HepG2 (cell line): ENCODE measurements around the gene YIPF3. TPM values are rescaled to one million over a fixed set of nuclear protein-coding genes. Genes with fewer than 3 reads are reported as not detected.

Experiments
- ASH2L ChIP-seq: fragments of 300-600, 200-600 bp; sonication (generic); IDR thresholded peaks from 2 replicates; pipeline ENCODE4 v1.7.0; 2017; ENCODE audit warnings: low read depth, mild to moderate bottlenecking, moderate library complexity, mixed read lengths, low read length; ENCODE audit not compliant: insufficient read length
- EP300 ChIP-seq, 3 experiments: sonication (generic) in 1 of 3; formaldehyde crosslinking in 1 of 3; IDR thresholded peaks; 2 replicates each; pipeline versions ENCODE4 v1.5.1 to v1.6.1; 2011 to 2020; ENCODE audit warnings: low read depth in 2 of 3, low read length in 2 of 3, borderline replicate concordance in 1 of 3, improper control_type of control experiment in 1 of 3, mild to moderate bottlenecking in 1 of 3, missing genetic modification reagents in 1 of 3, moderate library complexity in 1 of 3
- HMG20B ChIP-seq: conservative IDR thresholded peaks from 2 replicates; pipeline ENCODE4 v1.6.1; 2016; ENCODE audit warnings: missing genetic modification reagents, missing compliant biosample characterization
- HNF4A ChIP-seq: sonication (generic); formaldehyde crosslinking; IDR thresholded peaks from 2 replicates; pipeline ENCODE4 v1.4.0; 2020; ENCODE audit warnings: missing genetic modification reagents
- MAFK ChIP-seq, 2 experiments: IDR thresholded peaks in 1 of 2; conservative IDR thresholded peaks in 1 of 2; 2 replicates each; pipeline ENCODE4 v1.6.1; 2011; ENCODE audit warnings: improper control_type of control experiment in 2 of 2, low read length in 2 of 2
- PHB2 ChIP-seq: fragments of 450-650 bp; IDR thresholded peaks from 2 replicates; pipeline ENCODE4 v1.6.1; 2018; ENCODE audit not compliant: partially characterized antibody
- PHF8 ChIP-seq: sonication (generic); formaldehyde crosslinking; IDR thresholded peaks from 2 replicates; pipeline ENCODE4 v1.5.0; 2020; ENCODE audit warnings: missing genetic modification reagents
- PITX1 ChIP-seq: sonication (generic); formaldehyde crosslinking; IDR thresholded peaks from 2 replicates; pipeline ENCODE4 v1.5.1; 2020; ENCODE audit warnings: mild to moderate bottlenecking, missing genetic modification reagents
- RBAK ChIP-seq: sonication (generic); formaldehyde crosslinking; IDR thresholded peaks from 2 replicates; pipeline ENCODE4 v1.5.1; 2020; ENCODE audit warnings: mild to moderate bottlenecking, missing genetic modification reagents
- RFXAP ChIP-seq: sonication (generic); formaldehyde crosslinking; IDR thresholded peaks from 2 replicates; pipeline ENCODE4 v1.4.0; 2020; ENCODE audit warnings: missing genetic modification reagents, borderline replicate concordance
- SMAD9 ChIP-seq: sonication (generic); formaldehyde crosslinking; IDR thresholded peaks from 2 replicates; pipeline ENCODE4 v1.5.1; 2020; ENCODE audit warnings: mild to moderate bottlenecking, missing genetic modification reagents
- SOX6 ChIP-seq, 2 experiments: fragments of 450-650 bp in 1 of 2; sonication (generic) in 1 of 2; formaldehyde crosslinking in 1 of 2; IDR thresholded peaks; 2 replicates each; pipeline versions ENCODE4 v1.4.0 to v1.6.1; 2017 to 2020; ENCODE audit warnings: antibody characterized with exemption in 1 of 2, mild to moderate bottlenecking in 1 of 2, missing genetic modification reagents in 1 of 2
- SRSF1 ChIP-seq: fragments of 200-400 bp; formaldehyde crosslinking; optimal IDR thresholded peaks from 2 replicates; pipeline ENCODE3; 2017; ENCODE audit warnings: mild to moderate bottlenecking, low read depth, low read length, moderate library complexity
- TFE3 ChIP-seq: IDR thresholded peaks from 2 replicates; pipeline ENCODE4 v1.6.1; 2016
- ZFP36L1 ChIP-seq: sonication (generic); formaldehyde crosslinking; IDR thresholded peaks from 2 replicates; pipeline ENCODE4 v1.8.0; 2022; ENCODE audit warnings: mild to moderate bottlenecking, missing genetic modification reagents, moderate library complexity
- ZKSCAN5 ChIP-seq: sonication (generic); formaldehyde crosslinking; IDR thresholded peaks from 2 replicates; pipeline ENCODE4 v1.5.1; 2020; ENCODE audit warnings: mild to moderate bottlenecking, missing genetic modification reagents
- ZNF101 ChIP-seq: sonication (generic); formaldehyde crosslinking; IDR thresholded peaks from 2 replicates; pipeline ENCODE4 v1.4.0; 2020; ENCODE audit warnings: mild to moderate bottlenecking, low read depth, missing genetic modification reagents, borderline replicate concordance
- ZNF232 ChIP-seq: sonication (generic); formaldehyde crosslinking; IDR thresholded peaks from 2 replicates; pipeline ENCODE4 v1.4.0; 2020; ENCODE audit warnings: missing genetic modification reagents, borderline replicate concordance
- ZNF34 ChIP-seq: sonication (generic); formaldehyde crosslinking; IDR thresholded peaks from 2 replicates; pipeline ENCODE4 v1.4.0; 2020; ENCODE audit warnings: mild to moderate bottlenecking, missing genetic modification reagents, borderline replicate concordance
- ZNF614 ChIP-seq: IDR thresholded peaks from 2 replicates; pipeline ENCODE4 v1.6.1; 2018; ENCODE audit warnings: missing biosample characterization, missing genetic modification reagents, inconsistent platforms, borderline replicate concordance
- ZNF644 ChIP-seq: IDR thresholded peaks from 2 replicates; pipeline ENCODE4 v1.6.1; 2016; ENCODE audit warnings: low read depth
- ZNF777 ChIP-seq: sonication (generic); formaldehyde crosslinking; IDR thresholded peaks from 2 replicates; pipeline ENCODE4 v1.4.0; 2020; ENCODE audit warnings: missing genetic modification reagents
- ZSCAN31 ChIP-seq: sonication (generic); formaldehyde crosslinking; IDR thresholded peaks from 2 replicates; pipeline ENCODE4 v1.5.0; 2020; ENCODE audit warnings: low read depth, mild to moderate bottlenecking, missing genetic modification reagents
- polyA plus RNA-seq, 8 experiments: library from polyadenylated mRNA; depleted of rRNA in 3 of 8; stranded (reverse) in 7 of 8; unstranded in 1 of 8; fragments of >200 nt; fragmentation: Illumina TruSeq in 4 of 8; extraction: Trizol in 4 of 8; gene quantifications; 2 replicates each; pipeline versions ENCODE4 v1.2.1 to v1.2.3, GENCODE V29; 2011 to 2016; ENCODE audit warnings: low read depth in 4 of 8, missing spikeins in 1 of 8, mixed read lengths in 1 of 8; ENCODE audit not compliant: insufficient read depth in 1 of 8
- total RNA-seq, 5 experiments: library from RNA; depleted of rRNA; stranded (reverse); fragments of >200 nt; fragmentation: Illumina TruSeq; extraction: Trizol; gene quantifications; 2 replicates each; pipeline ENCODE4 v1.2.3, GENCODE V29; 2016; ENCODE audit warnings: low read depth in 1 of 5
- TF ChIP-seq, protein P1 (sequence below): sonication (generic); formaldehyde crosslinking; IDR thresholded peaks from 2 replicates; pipeline ENCODE4 v1.9.0; 2022; ENCODE audit warnings: missing genetic modification reagents, mild to moderate bottlenecking, borderline replicate concordance
- TF ChIP-seq, protein P2 (sequence below): sonication (generic); formaldehyde crosslinking; IDR thresholded peaks from 2 replicates; pipeline ENCODE4 v1.5.0; 2020; ENCODE audit warnings: mild to moderate bottlenecking, missing genetic modification reagents, moderate library complexity

The YIPF3 gene
- total and polyA plus RNA-seq, 2 of the 13 experiments (the other 11 are each of a cell fraction or from before 2014, with no cell fraction given): 107 to 206 TPM

DNA sequence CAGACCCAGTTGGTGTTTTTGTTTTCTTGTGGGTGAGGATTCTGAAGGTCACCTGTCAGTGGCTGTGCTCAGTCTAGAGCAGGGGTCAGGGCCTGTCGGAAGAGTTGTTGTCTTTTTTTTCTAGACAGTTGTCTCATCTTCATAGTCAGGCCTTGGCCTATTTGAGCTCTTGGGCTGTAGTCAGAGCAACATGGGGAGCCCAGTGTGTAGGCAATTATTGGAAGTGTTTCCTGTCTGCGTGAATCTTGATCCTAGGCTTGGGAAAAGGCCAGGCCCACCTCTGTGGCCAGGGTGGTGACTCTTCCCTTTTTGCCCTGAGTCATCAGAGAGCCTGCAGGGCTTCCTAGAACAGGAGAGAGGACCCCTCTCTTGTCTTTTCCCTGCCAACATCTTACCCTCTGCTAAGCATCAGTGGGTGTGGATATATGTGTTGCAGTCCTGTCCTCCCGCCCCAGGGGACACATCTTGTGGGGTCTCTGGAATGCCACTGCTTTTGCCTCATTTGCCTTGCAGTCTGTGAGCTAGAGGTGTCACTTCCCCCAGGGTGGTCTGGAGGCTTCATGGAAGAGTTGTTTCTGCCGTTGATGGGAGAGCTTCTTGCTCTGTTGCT is 28.0 kb downstream of the YIPF3 start (continued):
- peak; percentile 51; the same call in 1 of the 2 replicates for TF ChIP-seq TFE3 (CRISPR knock-in tag)
- 0 out of 2 replicates have a peak, but pooled peaks have one; percentile 51 for TF ChIP-seq ZNF644 (CRISPR knock-in tag)
- TF ChIP-seq HNF4A (CRISPR knock-in tag): peak; percentile 67
- peak; percentile 76 for TF ChIP-seq PITX1
- 0 out of 2 replicates have a peak, but pooled peaks have one; percentile 48 for TF ChIP-seq ZSCAN31
- peak in 1 of 2 experiments; percentile 52; a peak in 1 of 4 replicates for TF ChIP-seq EP300 (IDR thresholded peaks at IDR 0.05; ENCODE audit: low read depth in 2 of 2, low read length in 2 of 2)
- no peak for TF ChIP-seq EP300 (CRISPR knock-in tag; IDR thresholded peaks at IDR 0.05; ENCODE audit: borderline replicate concordance)
- TF ChIP-seq ZNF777: 0 out of 2 replicates have a peak, but pooled peaks have one; percentile 34
- peak; percentile 24; the same call in 1 of the 2 replicates for TF ChIP-seq ZKSCAN5
- TF ChIP-seq ZNF232 (CRISPR knock-in tag): peak; percentile 53; the same call in 1 of the 2 replicates
- 0 out of 2 replicates have a peak, but pooled peaks have one; percentile 13 for TF ChIP-seq HMG20B (CRISPR knock-in tag)
- no peak for TF ChIP-seq SOX6 (IDR thresholded peaks at IDR 0.05)
- TF ChIP-seq SOX6 (CRISPR knock-in tag; IDR thresholded peaks at IDR 0.05): peak; percentile 65; the same call in 1 of the 2 replicates
- no peak for TF ChIP-seq ZNF101 (CRISPR knock-in tag)
- TF ChIP-seq ZNF34: no peak
- TF ChIP-seq ASH2L: peak; percentile 2
- TF ChIP-seq RFXAP (CRISPR knock-in tag): 0 out of 2 replicates have a peak, but pooled peaks have one; percentile 11
- peak; percentile 68 for TF ChIP-seq ZNF614 (CRISPR knock-in tag)
- TF ChIP-seq, protein P1, sequence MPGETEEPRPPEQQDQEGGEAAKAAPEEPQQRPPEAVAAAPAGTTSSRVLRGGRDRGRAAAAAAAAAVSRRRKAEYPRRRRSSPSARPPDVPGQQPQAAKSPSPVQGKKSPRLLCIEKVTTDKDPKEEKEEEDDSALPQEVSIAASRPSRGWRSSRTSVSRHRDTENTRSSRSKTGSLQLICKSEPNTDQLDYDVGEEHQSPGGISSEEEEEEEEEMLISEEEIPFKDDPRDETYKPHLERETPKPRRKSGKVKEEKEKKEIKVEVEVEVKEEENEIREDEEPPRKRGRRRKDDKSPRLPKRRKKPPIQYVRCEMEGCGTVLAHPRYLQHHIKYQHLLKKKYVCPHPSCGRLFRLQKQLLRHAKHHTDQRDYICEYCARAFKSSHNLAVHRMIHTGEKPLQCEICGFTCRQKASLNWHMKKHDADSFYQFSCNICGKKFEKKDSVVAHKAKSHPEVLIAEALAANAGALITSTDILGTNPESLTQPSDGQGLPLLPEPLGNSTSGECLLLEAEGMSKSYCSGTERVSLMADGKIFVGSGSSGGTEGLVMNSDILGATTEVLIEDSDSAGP (CRISPR knock-in tag): no peak
- 0 out of 2 replicates have a peak, but pooled peaks have one; percentile 19 for TF ChIP-seq PHF8
- peak; percentile 13 to 72 for TF ChIP-seq MAFK (conservative IDR thresholded peaks at IDR 0.05 in 1 of 2, IDR thresholded peaks at IDR 0.05 in 1 of 2; ENCODE audit: low read length in 2 of 2)
- TF ChIP-seq RBAK: 0 out of 2 replicates have a peak, but pooled peaks have one; percentile 41
- TF ChIP-seq, protein P2, sequence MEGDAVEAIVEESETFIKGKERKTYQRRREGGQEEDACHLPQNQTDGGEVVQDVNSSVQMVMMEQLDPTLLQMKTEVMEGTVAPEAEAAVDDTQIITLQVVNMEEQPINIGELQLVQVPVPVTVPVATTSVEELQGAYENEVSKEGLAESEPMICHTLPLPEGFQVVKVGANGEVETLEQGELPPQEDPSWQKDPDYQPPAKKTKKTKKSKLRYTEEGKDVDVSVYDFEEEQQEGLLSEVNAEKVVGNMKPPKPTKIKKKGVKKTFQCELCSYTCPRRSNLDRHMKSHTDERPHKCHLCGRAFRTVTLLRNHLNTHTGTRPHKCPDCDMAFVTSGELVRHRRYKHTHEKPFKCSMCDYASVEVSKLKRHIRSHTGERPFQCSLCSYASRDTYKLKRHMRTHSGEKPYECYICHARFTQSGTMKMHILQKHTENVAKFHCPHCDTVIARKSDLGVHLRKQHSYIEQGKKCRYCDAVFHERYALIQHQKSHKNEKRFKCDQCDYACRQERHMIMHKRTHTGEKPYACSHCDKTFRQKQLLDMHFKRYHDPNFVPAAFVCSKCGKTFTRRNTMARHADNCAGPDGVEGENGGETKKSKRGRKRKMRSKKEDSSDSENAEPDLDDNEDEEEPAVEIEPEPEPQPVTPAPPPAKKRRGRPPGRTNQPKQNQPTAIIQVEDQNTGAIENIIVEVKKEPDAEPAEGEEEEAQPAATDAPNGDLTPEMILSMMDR (CRISPR knock-in tag): peak; percentile 10; the same call in 1 of the 2 replicates
- no peak for TF ChIP-seq SMAD9 (CRISPR knock-in tag)
- no peak for TF ChIP-seq SRSF1
- no peak for TF ChIP-seq PHB2
- TF ChIP-seq ZFP36L1 (CRISPR knock-in tag): peak; percentile 81
